Chondrocyte (in vitro differentiated cells): Measurements from ENCODE around the gene EML4. TPM values are rescaled to one million over a fixed set of nuclear protein-coding genes. Genes with fewer than 3 reads are reported as not detected.

Source experiments
- DNase-seq: peaks from one replicate; pipeline ENCODE4 v3.0.0; 2021; ENCODE audit warnings: mixed read lengths, low spot score
- H3K27ac Mint-ChIP-seq: one replicate; pipeline ENCODE4 v1.8.0; 2021; ENCODE audit warnings: mild to moderate bottlenecking, moderate library complexity, mixed read lengths; ENCODE audit not compliant: unreplicated experiment
- H3K27me3 Mint-ChIP-seq: 2 replicates; pipeline ENCODE4 v1.8.0; 2021; ENCODE audit warnings: low read depth, mixed read lengths
- H3K36me3 Mint-ChIP-seq: 2 replicates; pipeline ENCODE4 v1.8.0; 2021; ENCODE audit warnings: low read depth, mixed read lengths
- H3K4me1 Mint-ChIP-seq: 2 replicates; pipeline ENCODE4 v1.8.0; 2021; ENCODE audit warnings: low read depth, mild to moderate bottlenecking, mixed read lengths
- H3K4me3 Mint-ChIP-seq: one replicate; pipeline ENCODE4 v1.8.0; 2021; ENCODE audit warnings: mild to moderate bottlenecking, moderate library complexity, mixed read lengths; ENCODE audit not compliant: unreplicated experiment
- H3K9me3 Mint-ChIP-seq: 2 replicates; pipeline ENCODE4 v1.8.0; 2021; ENCODE audit warnings: low read depth, mixed read lengths
- CTCF ChIP-seq: fragments of 200-600 bp; sonication (generic); IDR thresholded peaks from 2 replicates; pipeline ENCODE4 v1.5.0; 2021; ENCODE audit warnings: antibody characterized with exemption, mild to moderate bottlenecking, moderate library complexity
- total RNA-seq: library from RNA; stranded (reverse); gene quantifications from 3 replicates; pipeline ENCODE4 v1.2.1, GENCODE V29; 2021

EML4 gene
- total RNA-seq, 1 donor from 2014 or later = 50.0 TPM

GRCh38 chr2:42228101-42228500 is 58.9 kb downstream of the EML4 start:
- H3K4me3 Mint-ChIP-seq = no peak overlapping the region
- H3K9me3 Mint-ChIP-seq = no peaks in the 10 kb centered on the region
- H3K27me3 Mint-ChIP-seq = no peaks in the 10 kb centered on the region
- no peaks in the 10 kb centered on the region for H3K36me3 Mint-ChIP-seq
- TF ChIP-seq CTCF = no peak
- H3K4me1 Mint-ChIP-seq = peaks cover 39% of the 10 kb centered on the region
- DNase-seq = no peak
- H3K27ac Mint-ChIP-seq = no peak overlapping the region

GRCh38 chr2:42229949-42230348 is 60.8 kb downstream of the EML4 start:
- Mint-ChIP-seq H3K36me3 (no peaks in the 10 kb centered on the region), H3K27me3 (no peaks in the 10 kb centered on the region), H3K4me1 (peaks cover 31% of the 10 kb centered on the region), H3K9me3 (no peaks in the 10 kb centered on the region), H3K4me3 (no peak overlapping the region), H3K27ac (no peak overlapping the region)
- no peak for DNase-seq
- TF ChIP-seq CTCF = no peak

GRCh38 chr2:42230891-42231290 is 61.7 kb downstream of the EML4 start:
- Mint-ChIP-seq H3K4me1 (peaks cover 37% of the 10 kb centered on the region), H3K27me3 (no peaks in the 10 kb centered on the region), H3K9me3 (no peaks in the 10 kb centered on the region), H3K36me3 (no peaks in the 10 kb centered on the region), H3K4me3 (no peak overlapping the region), H3K27ac (peak overlapping the region; percentile 73)
- no peak for TF ChIP-seq CTCF
- no peak for DNase-seq

GRCh38 chr2:42232024-42232423 is 62.9 kb downstream of the EML4 start:
- Mint-ChIP-seq H3K4me1 (peaks cover 36% of the 10 kb centered on the region), H3K27me3 (no peaks in the 10 kb centered on the region), H3K9me3 (no peaks in the 10 kb centered on the region), H3K4me3 (no peak overlapping the region), H3K36me3 (no peaks in the 10 kb centered on the region), H3K27ac (no peak overlapping the region)
- TF ChIP-seq CTCF = no peak
- no peak for DNase-seq

GRCh38 chr2:42233976-42234441 is 64.9 kb downstream of the EML4 start:
- Mint-ChIP-seq H3K36me3 (no peaks in the 10 kb centered on the region), H3K27me3 (no peaks in the 10 kb centered on the region), H3K4me3 (no peak overlapping the region), H3K4me1 (peaks cover 35% of the 10 kb centered on the region), H3K9me3 (no peaks in the 10 kb centered on the region), H3K27ac (peak overlapping the region; percentile 69)
- no peak for DNase-seq
- no peak for TF ChIP-seq CTCF
